Tibial nerve (tissue), 4 donors: Measurements from ENCODE around the gene HAGHL. TPM values are rescaled to one million over a fixed set of nuclear protein-coding genes. Genes with fewer than 3 reads are reported as not detected.
"Not testable (repeated sequence)": the region's sequence is repeated elsewhere in the genome, so short reads cannot be mapped to it uniquely, and the experiment has no call there.

Experiments
- DNase-seq, 2 donors: peaks; one replicate each; pipeline ENCODE4 v3.0.0-alpha.2; 2019; ENCODE audit warnings: low spot score in 2 of 2
- H3K27ac ChIP-seq, 4 donors: fragments of 200-600 bp; sonication (generic) in 3 of 4; one replicate each; pipeline ENCODE4 v1.5.1; 2017 to 2019; ENCODE audit warnings: mild to moderate bottlenecking in 1 of 4
- H3K27me3 ChIP-seq, 2 donors: fragments of 200-600 bp; sonication (generic) in 1 of 2; one replicate each; pipeline versions ENCODE4 v1.5.1 to v1.6.0; 2017 to 2019
- H3K36me3 ChIP-seq, 3 donors: fragments of 200-600 bp; sonication (generic); one replicate each; pipeline ENCODE4 v1.5.1; 2018 to 2019
- H3K4me1 ChIP-seq, 4 donors: fragments of 200-600 bp; sonication (generic) in 3 of 4; one replicate each; pipeline ENCODE4 v1.5.1; 2017 to 2019
- H3K4me3 ChIP-seq, 4 donors: fragments of 200-600 bp; sonication (generic) in 3 of 4; one replicate each; pipeline ENCODE4 v1.5.1; 2017 to 2019; ENCODE audit warnings: mild to moderate bottlenecking in 1 of 4, moderate library complexity in 1 of 4
- H3K9me3 ChIP-seq, 4 donors: fragments of 200-600 bp; sonication (generic) in 3 of 4; one replicate each; pipeline ENCODE4 v1.5.1; 2017 to 2019
- CTCF ChIP-seq, 5 experiments: fragments of 200-600 bp in 3 of 5; fragments of 450-650 bp in 2 of 5; sonication (generic) in 3 of 5; IDR thresholded peaks; one replicate each; pipeline ENCODE4 v1.5.1; 2016 to 2019; ENCODE audit warnings: antibody characterized with exemption in 5 of 5, mild to moderate bottlenecking in 3 of 5, moderate library complexity in 2 of 5
- EP300 ChIP-seq, 2 donors: sonication (generic); formaldehyde crosslinking; IDR thresholded peaks; one replicate each; pipeline ENCODE4 v1.6.1; 2017; ENCODE audit warnings: antibody characterized with exemption in 2 of 2, mild to moderate bottlenecking in 1 of 2
- POLR2A ChIP-seq, 2 donors: fragments of 450-650 bp; IDR thresholded peaks; one replicate each; pipeline ENCODE4 v1.6.1; 2017; ENCODE audit warnings: antibody characterized with exemption in 2 of 2, mild to moderate bottlenecking in 2 of 2, moderate library complexity in 2 of 2
- WGBS, 2 donors: methylation state at CpG; one replicate each; pipeline ENCODE4 v1.1.5; 2018; 5-methylcytosine and 5-hydroxymethylcytosine counted together
- total RNA-seq, 4 donors: library from RNA; depleted of rRNA; stranded (reverse); fragments of >200 nt; gene quantifications; one replicate each; pipeline ENCODE4 v1.1.0, GENCODE V29; 2016

Gene HAGHL
- total RNA-seq, 4 donors from 2014 or later = 3.5 to 18.0 (median 6.3) TPM

- TF ChIP-seq CTCF (IDR thresholded peaks at IDR 0.05) = no peak
- no peak for TF ChIP-seq EP300 (IDR thresholded peaks at IDR 0.05)
- no peak for TF ChIP-seq POLR2A (IDR thresholded peaks at IDR 0.05)
- peaks cover 0 to 76% (median 0%) of the 10 kb centered on the region in 3 donors for H3K36me3 ChIP-seq
- 93 to 95% methylated on average over 29 of the region's 29 CpGs for WGBS, 2 donors
Observed at GRCh38 chr16:736936-737481, 10.1 kb downstream of the HAGHL start.

DNA sequence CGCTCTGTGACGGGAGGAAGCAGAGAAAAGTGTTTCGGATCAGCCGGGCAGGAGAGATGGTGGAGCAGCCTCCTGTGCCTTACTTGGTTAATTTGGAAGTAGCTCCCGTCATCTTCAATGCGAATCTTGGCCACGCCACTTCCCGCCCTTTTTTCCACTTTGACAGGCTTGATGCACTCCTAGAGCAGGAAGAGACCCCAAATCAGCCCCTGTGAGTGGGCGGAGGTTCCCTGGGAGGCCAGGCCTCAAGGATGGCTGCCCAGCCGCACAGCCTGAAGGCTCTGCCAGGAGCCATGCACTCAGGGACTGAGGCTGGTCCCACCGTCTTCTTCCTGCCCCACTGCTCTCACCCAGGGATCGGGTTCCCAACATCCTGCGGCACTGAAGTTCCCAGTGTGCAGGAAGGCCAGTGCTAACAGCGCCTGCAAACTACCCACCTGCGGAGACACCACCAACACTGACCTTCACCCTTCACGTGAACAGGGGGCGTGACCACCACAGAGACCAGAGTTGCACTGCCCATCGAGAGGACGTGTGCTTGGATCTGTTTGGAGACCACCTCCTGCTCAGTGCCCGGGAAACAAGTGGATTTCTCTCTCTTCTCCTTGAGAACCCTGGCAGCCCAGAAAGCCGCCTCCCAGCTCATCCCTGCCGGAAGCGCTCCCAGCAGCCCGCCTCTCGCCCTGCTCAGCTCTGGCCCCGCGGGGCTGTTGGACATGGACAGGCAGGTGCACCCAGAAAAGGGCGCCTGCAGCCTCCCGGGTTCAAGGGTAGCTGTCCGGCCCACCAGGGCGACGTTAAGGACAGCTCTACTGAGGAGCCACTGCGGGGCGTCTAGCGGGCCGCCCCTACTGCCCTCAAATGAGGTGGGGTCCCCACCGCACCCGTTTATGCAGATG lies 12.9 kb downstream of the HAGHL start:
- peak overlapping the region; percentile 75 to 100 (median 94) for H3K4me3 ChIP-seq
- TF ChIP-seq POLR2A (IDR thresholded peaks at IDR 0.05) = no peak
- no peak for TF ChIP-seq CTCF (IDR thresholded peaks at IDR 0.05)
- no peak for TF ChIP-seq EP300 (IDR thresholded peaks at IDR 0.05)
- peak overlapping the region in 2 of 4 donors; percentile 85 to 87 for H3K27ac ChIP-seq
- no peak for DNase-seq
- H3K9me3 ChIP-seq = no peaks in the 10 kb centered on the region
- peaks cover 0 to 3% of the 10 kb centered on the region in 2 donors for H3K27me3 ChIP-seq
- H3K36me3 ChIP-seq = peaks cover 0 to 48% (median 0%) of the 10 kb centered on the region in 3 donors
- H3K4me1 ChIP-seq = peaks cover 0 to 16% (median 14%) of the 10 kb centered on the region in 4 donors
- 41 to 44% methylated on average over 33 to 38 of the region's 38 CpGs for WGBS, 2 donors

More at GRCh38 chr16:736936-737481, 10.1 kb downstream of the HAGHL start:
- H3K9me3 ChIP-seq = no peaks in the 10 kb centered on the region
- DNase-seq = no peak
- H3K4me1 ChIP-seq = peaks cover 0 to 16% (median 14%) of the 10 kb centered on the region in 4 donors
- no peak overlapping the region for H3K4me3 ChIP-seq
- H3K27ac ChIP-seq = no peak overlapping the region
- no peaks in the 10 kb centered on the region for H3K27me3 ChIP-seq

DNA sequence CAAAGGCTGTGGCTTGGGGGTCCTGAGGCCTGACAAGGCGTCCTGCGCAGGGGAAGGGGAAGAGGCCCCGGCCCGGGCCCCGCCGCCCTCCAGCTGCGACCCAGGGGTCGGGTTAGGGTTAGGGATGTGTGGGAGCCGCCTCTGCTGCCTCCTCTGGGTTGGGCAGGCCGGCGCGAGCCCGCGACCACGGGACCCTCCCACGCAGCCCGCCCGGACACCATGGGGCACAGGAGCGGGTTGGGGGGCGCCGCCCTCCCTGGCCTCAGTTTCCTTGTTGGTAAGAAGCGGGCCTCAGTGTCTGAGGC lies 13.5 kb downstream of the HAGHL start:
- Histone ChIP-seq H3K27ac (peak overlapping the region; percentile 24 to 87 (median 76)), H3K36me3 (peaks cover 0 to 42% (median 0%) of the 10 kb centered on the region in 3 donors), H3K27me3 (peaks cover 0 to 3% of the 10 kb centered on the region in 2 donors), H3K4me3 (peak overlapping the region; percentile 75 to 100 (median 94)), H3K9me3 (no peaks in the 10 kb centered on the region), H3K4me1 (peaks cover 0 to 16% (median 14%) of the 10 kb centered on the region in 4 donors)
- 0% methylated on average over 6 of the region's 22 CpGs; no CpG with 5 or more reads in 1 of the 2 donors for WGBS, 2 donors
- no peak for DNase-seq
- no peak for TF ChIP-seq EP300 (IDR thresholded peaks at IDR 0.05)

GRCh38 chr16:740764-741505 lies 14.0 kb downstream of the HAGHL start, which contains the start of gene CIAO3:
Gene CIAO3 (minus strand): TSS chr16:740997. CDS start chr16:740985, 12 bp downstream.
- H3K4me3 ChIP-seq = peak within 1 kb of the TSS; percentile 75 to 100 (median 94)
- peaks cover 0 to 16% (median 14%) of the 10 kb centered on the region in 4 donors for H3K4me1 ChIP-seq
- peak within 1 kb of the TSS; percentile 24 to 87 (median 76) for H3K27ac ChIP-seq
- H3K9me3 ChIP-seq = no peaks in the 10 kb centered on the region
- WGBS, 2 donors = 3% methylated on average over 7 to 15 of the region's 79 CpGs
- peaks cover 0 to 37% (median 0%) of the 10 kb centered on the region in 3 donors for H3K36me3 ChIP-seq
- peaks cover 0 to 3% of the 10 kb centered on the region in 2 donors for H3K27me3 ChIP-seq
- TF ChIP-seq EP300 (IDR thresholded peaks at IDR 0.05) (peak; percentile 88 to 100), POLR2A (IDR thresholded peaks at IDR 0.05) (peak in 1 of 2 donors; percentile 56), CTCF (IDR thresholded peaks at IDR 0.05) (peak; percentile 94 to 99 (median 98))
- DNase-seq = peak; percentile 66 to 74

- Histone ChIP-seq H3K36me3 (peaks cover 0 to 25% (median 0%) of the 10 kb centered on the region in 3 donors), H3K27me3 (peaks cover 0 to 3% of the 10 kb centered on the region in 2 donors), H3K27ac (no peak overlapping the region), H3K4me3 (no peak overlapping the region), H3K9me3 (no peaks in the 10 kb centered on the region), H3K4me1 (peaks cover 0 to 16% (median 14%) of the 10 kb centered on the region in 4 donors)
- 88 to 90% methylated on average over 15 of the region's 15 CpGs for WGBS, 2 donors
- no peak for DNase-seq
- TF ChIP-seq CTCF (IDR thresholded peaks at IDR 0.05) (no peak), EP300 (IDR thresholded peaks at IDR 0.05) (no peak), POLR2A (IDR thresholded peaks at IDR 0.05) (no peak)
Observed at GRCh38 chr16:741986-742629, 15.2 kb downstream of the HAGHL start.

DNA sequence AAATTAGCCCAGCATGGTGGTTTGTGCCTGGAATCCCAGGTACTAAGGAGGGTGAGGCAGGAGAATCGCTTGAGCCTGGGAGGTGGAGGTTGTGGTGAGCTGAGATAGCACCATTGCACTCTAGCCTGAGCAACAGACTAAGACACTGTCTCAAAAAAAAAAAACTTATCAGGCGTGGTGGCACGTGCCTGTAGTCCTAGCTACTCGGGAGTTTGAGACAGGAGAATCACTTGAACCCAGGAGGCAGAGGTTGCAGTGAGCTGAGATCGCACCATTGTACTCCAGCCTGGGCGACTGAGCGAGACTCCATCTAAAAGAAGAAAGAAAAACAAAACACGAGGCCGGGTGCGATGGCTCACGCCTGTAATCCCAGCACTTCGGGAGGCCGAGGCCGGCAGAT lies 16.0 kb downstream of the HAGHL start:
- H3K4me1 ChIP-seq = peaks cover 0 to 16% (median 14%) of the 10 kb centered on the region in 4 donors
- H3K9me3 ChIP-seq, H3K27ac ChIP-seq, DNase-seq, H3K4me3 ChIP-seq, H3K27me3 ChIP-seq: not testable (repeated sequence)
- WGBS, 2 donors = 74 to 76% methylated on average over 14 of the region's 14 CpGs
- H3K36me3 ChIP-seq = peaks cover 0 to 18% (median 0%) of the 10 kb centered on the region in 3 donors
